Activated CD4-positive, CD25-positive, alpha-beta regulatory T cell treated with anti-CD3 and anti-CD28 coated beads, Interleukin-2, amount 50 U/mL, for 16 hours (primary cell): ENCODE data around the gene PARD6A.

Experiments
- DNase-seq: peaks from one replicate; pipeline ENCODE4 v3.0.0-alpha.2; 2020; ENCODE audit warnings: low read depth, low spot score

PARD6A gene

DNA sequence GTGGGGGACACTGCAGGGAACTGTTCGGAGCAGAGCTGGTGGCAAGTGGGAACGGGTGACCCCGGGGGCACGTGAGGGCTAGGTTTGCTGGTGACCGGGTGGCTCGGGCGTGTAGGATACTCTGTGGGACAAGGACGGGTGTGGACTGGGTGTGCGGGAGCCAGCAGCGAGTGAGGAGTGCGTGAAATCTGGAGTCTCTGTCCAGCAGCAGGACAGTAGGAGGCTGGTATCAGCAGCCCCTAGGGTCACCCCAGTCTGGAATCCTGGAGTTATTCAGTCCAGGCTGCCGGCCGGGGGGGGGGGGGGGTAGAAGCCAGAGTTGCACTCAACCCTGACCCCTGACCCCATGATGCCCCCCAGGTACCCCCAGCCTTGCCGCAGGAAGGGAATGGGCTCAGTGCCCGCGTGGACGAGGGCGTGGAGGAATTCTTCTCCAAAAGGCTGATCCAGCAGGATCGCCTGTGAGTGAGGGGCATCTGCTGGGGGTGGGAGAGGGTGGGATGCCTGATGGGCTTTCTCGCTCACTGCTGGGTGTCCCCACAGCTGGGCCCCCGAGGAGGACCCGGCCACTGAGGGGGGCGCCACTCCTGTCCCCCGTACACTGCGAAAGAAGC is 6.9 kb upstream of the PARD6A start:
- DNase-seq = no peak

DNA sequence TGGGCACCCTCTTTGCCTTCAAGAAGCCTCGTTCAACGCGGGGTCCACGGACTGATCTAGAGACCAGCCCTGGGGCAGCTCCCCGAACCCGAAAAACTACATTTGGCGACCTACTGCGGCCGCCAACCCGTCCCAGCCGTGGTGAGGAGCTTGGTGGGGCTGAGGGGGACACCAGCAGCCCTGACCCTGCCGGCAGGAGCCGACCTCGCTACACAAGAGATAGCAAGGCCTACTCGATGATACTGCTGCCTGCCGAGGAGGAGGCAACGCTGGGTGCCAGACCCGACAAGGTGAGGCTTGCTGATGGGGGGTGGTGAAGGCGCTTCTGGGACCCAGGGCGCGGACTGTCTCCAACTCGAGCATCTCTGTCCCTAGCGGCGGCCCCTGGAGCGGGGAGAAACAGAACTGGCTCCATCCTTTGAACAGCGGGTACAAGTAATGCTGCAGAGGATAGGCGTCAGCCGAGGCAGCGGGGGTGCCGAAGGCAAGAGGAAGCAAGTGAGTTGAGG is 6.3 kb upstream of the PARD6A start:
- DNase-seq = no peak

DNA sequence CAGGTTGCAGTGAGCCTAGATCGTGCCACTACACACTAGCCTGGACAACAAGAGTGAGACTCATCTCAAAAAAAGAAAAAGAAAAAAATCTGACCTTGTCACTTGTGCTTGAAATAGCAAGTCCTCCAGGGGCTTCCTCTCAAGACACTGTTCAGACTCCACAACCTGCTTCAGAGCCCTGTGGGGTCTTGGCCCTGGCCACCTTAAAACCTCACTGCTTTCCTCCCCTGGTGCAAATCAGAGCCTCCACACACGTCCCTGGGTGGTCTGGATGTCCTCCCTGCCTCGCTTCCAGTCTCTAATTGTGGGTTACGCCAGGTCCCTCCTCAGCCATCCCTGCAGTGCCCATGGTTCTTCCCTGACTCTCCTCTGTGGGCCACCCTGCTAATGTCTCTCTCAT is 5.4 kb upstream of the PARD6A start:
- DNase-seq = no peak

DNA sequence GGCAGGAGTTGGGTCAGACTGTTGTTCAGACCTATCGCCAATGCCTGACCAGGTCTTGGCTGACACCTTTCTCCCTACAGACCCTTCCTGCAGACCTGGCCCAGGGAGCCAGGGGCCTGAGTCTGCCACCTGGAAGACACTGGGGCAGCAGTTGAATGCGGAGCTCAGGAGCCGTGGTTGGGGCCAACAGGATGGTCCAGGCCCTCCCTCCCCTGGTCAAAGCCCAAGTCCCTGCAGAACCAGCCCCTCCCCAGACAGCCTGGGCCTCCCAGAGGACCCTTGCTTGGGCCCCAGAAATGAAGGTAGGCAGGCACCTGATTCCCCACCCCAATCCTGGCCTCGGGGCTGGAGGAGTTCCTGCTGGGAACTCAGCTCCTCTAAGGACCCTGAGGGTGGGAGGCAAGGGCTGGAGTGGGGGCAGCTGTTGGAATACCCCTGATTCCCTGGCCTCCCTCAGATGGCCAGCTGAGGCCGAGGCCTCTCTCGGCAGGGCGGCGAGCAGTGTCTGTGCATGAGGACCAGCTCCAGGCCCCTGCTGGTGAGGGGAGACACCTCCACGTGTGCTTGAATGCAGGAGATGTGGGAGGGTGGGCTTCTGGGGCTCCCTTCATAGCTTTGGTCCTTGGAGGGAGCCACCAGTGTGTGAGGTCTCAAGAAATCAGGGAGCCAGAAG is 4.3 kb upstream of the PARD6A start:
- DNase-seq = no peak

DNA sequence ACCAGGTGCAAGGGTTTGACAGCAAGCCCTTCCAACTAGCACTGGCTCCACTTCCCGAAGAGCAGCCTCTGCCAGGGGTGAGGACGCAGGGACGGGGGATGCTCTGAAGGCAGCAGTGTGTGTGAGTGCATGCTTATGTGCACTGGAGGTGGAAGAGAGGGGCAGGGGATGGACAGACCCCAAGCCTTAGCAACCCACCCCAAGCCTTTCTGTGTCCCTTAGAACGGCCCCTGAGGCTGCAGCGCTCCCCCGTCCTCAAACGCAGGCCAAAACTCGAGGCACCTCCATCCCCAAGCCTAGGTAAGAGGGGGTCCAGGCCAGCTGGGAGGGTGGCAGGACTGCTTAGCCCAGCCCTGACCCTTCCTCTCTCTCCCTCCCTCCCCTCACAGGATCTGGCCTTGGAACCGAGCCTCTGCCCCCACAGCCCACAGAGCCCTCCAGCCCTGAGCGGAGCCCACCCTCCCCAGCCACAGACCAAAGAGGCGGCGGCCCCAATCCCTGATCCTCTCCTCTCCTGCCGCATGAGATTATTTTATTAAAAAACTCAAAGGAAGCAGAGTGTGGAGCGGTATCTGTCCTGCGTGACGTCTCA is 3.6 kb upstream of the PARD6A start:
- no peak for DNase-seq

DNA sequence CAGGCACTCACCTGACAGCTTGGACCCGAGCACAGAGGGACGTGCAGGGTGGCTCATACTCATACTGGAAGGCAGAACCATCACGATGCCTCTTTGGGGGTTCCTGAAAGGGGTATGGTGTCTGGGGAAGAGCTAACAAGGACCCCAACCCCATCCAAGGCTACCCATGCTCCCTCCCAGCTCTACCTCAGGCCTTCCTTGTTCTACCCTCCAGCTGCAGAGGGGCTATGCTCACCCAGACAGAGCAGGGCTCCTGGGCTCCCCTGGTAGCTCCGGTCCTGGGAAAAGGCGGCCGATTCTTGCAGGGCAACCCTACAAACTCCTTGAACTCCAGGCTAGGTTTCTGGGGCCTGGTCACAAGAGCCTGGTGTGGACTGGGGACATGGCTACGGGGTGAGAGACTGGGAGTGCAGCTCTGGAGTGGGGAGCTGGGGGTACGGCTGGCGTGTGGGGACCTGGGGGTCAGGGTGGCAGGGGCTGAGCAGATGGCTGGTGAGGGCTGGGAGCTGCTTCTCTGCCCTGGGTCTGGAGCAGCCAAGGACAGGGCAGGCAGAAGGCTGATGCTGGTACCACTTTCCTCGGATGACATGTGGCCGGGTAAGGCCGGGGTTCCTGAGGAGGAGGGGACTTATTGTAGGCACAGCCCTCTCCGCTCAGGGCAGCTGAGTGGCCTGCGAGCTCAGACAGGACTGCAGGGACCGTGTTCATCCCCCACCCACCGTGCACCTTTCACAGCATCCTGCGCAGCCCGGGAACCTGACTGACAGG is 2.8 kb upstream of the PARD6A start:
- DNase-seq = no peak

DNA sequence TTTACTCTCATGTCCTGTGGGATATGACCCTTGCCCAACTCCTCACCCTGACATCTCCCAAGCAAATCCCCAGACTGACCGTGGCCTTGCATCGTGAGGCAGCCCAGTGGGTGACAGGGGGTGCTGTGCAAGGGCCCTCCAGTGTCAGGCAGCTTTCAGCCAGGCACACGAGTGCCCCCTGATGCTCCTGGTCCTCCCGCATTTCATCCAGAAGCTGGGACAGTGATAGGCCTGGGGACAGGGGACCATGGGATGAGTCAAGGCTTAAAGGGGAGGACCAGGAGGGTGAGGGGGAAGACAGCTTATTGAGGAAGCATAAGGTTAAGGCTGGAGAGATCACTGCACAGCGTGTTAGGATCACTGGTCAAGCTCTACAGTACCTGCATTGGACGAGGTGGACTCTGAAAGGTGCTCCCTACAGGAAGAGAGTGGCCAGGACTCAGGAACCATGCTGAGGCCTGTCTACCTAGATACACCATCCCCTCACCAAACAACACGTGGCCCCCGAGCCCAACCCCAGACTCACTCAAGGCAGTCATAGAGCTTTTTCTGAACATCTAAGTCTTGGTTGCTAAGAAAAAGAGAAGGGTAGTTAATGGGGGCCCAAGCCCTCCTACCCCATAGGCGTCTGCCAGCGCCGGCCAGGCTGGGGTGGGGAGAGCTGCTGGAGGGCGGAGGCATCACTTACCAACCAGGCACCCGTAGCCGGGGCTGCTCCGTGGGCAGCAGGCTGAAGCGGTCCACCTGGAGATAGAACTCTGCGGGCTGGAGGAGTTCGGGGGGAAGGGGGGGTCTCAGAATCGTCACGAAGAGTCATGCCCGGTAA is 1.7 kb upstream of the PARD6A start:
- no peak for DNase-seq

DNA sequence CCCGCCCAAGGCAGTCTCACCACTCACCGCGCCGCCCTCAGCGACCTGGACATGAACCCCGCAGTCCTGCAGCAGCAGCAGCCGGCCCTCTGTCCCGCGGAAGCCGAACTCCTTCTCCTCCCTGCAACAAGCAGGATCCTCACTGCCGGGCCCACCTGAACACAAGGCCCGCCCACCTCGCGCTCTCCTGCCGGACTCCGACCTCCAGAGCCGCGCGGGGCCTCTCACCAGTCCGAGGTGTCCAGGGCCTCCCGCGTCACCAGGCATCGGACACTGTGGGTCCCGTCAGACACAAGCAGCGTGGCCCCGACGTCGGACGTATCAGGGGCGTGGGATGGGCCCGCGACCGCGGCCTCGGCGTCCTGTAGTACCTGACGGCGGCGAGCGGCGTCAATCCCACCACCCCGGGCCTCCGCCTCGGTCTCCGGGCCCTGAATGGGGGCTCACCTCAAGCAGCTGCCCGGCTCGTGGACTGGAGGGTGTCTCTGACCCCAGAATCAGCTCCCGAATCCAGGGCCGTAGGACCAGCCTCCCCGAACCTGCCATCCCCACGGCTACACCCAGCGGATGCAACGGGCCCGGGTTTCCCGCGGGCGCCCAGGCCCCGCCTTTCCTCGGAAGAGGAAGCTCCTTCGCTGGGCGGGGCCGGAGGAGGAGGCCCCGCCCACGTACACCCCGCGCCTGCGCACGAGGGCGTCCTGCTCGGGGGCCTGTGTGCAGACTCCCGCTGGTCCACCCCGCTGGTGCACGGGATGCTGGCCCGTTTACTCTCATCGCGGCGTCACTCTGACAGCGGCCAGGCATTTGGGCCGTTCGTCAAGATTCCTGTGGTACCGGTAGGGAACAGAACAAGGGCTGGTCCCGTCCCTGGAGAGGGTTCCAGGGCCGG is 841 bp upstream of the PARD6A start, which contains the start of gene ACD:
Gene ACD (minus strand): TSS at position 586 of the 889 bp plus-strand sequence. CDS start 40 bp downstream, at position 546.
- peak; percentile 88 for DNase-seq

DNA sequence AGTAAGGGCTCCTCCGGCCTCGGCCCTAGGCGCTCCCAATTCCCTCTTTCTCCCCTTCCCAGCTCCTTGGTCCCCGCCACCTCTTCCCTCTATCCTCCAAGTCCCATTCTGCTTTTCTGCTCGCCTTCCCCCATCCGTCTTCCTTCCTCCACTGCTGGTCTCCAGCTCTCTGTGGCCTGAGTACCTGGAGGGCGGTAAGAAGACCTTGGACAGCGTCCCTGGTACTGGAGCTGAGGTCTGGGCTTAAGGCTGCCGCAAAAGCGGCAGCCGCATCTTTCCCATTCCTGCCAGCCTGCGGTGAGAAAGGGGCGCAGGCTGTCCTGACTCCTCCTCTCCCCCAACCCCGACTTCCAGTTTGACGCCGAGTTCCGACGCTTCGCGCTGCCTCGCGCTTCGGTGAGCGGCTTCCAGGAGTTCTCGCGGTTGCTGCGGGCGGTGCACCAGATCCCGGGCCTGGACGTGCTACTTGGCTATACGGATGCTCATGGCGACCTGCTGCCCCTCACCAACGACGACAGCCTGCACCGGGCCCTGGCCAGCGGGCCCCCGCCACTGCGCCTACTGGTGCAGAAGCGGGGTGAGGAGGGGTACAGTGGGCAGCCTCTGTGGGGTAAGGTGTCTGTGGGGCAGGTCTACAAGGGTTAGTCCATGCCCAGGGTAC is 471 bp downstream of the PARD6A start:
- no peak for DNase-seq

DNA sequence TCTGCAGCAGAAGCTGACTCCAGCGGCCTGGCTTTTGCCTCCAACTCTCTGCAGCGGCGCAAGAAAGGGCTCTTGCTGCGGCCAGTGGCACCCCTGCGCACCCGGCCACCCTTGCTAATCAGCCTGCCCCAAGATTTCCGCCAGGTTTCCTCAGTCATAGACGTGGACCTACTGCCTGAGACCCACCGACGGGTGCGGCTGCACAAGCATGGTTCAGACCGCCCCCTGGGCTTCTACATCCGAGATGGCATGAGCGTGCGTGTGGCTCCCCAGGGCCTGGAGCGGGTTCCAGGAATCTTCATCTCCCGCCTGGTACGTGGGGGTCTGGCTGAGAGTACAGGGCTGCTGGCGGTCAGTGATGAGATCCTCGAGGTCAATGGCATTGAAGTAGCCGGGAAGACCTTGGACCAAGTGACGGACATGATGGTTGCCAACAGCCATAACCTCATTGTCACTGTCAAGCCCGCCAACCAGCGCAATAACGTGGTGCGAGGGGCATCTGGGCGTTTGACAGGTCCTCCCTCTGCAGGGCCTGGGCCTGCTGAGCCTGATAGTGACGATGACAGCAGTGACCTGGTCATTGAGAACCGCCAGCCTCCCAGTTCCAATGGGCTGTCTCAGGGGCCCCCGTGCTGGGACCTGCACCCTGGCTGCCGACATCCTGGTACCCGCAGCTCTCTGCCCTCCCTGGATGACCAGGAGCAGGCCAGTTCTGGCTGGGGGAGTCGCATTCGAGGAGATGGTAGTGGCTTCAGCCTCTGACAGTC is 1.3 kb downstream of the PARD6A start:
- DNase-seq = no peak

DNA sequence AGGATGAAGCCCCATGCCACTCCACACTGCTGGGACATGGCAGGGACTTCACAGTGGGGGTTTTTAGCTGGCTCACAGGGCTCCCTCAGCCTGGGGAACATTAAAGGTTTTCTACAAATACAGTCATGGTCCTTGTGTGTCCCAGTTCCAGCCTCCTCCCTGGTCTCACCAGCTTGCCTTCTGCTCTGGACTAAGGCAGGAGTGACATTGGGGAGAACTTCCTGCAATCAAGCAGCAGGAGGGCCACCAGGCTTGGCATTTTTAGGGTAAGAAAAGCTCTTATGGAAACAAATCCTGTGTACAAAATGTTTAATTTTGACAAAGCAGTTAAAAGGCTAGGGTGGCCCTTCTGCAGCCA is 1.9 kb downstream of the PARD6A start:
- DNase-seq = no peak

DNA sequence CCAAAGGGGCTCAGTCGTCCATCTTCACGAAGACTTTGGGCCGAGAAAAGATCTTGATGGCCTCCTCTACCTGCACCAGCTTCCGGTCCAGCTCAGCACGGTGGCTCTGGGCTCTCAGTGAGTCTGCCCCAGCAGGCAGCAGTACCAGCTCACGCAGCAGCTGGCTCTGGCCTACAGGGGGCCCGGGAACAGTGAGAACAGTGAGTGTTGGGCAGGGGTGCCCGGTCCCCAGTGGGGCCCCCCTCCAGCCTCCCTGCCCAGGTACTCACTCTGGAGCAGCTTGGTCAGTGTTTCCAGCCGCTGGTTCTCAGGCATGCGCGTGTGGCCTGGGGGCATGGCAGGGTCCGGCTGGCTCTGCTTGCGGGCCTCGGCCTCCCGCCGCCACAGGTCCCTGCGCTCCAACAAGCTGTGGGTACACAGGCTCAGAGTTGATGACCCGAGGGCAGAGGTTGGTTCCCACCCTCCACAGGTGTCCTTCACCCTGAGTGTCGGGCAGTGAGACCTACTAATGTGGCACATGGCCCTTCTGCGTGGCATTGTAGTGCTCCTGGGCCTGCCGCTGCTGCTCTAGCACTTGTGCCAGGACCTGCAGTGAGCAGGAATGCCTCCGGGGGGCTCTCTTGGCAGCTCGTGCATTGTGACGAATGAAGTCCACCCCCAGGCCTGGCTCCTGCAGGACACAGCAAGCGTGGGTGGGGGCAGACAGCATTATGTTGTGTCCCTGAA is 2.6 kb downstream of the PARD6A start:
- no peak for DNase-seq

DNA sequence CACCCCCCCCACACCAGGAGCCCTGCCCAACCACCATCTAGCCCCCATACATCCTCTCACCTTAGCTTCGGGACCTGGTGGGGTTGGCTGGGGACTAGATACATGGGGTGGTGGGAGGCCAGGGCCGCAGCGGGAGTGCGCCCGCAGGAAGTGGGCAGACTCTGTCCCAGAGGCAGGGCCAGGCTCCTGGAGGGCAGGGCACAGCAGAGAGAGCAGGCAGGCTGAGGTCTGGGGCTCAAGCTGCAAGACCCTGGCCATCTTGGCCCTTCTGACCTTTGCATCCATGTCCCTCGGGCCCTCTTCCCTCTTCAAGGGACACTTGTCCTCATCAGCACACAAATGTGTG is 3.1 kb downstream of the PARD6A start:
- no peak for DNase-seq

DNA sequence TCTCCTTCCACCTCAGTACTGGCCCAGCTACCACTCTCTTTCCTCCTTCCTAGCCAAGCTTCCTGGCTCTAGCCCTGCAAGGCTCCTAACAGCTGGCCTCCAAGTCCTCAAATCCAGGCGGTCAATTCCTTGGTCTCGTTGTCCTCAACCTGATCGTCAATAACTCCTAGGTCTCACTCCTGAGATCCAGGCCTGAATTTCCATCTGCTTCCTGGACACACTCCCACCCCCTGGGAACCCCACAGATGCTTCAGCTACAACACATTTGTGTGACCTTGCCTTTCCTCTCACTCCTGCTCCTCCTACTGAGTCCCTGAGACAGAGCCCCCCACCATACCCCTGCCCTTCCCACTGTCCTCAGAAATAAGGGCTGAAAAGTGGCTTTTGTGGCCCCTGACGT is 3.5 kb downstream of the PARD6A start:
- DNase-seq = no peak

DNA sequence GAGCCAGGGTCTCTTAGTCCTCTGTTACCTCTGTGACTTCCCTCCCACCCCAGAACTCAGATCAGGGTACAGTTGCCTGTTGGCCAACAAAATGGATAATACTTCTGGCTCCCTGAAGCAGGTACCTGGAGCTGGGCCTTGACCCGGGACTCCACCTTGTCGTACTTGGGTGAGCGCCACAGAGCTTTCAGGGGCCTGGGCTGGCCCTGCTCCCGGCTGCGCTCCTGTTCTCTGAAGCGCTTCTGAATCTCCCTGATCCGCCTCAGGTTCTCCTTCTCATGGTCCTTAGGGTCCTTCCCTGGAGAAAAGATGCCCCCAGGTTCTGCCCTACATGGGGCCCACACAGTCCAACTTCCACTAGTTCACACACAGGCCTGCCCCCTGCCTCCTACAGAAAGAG is 4.1 kb downstream of the PARD6A start:
- DNase-seq = no peak

DNA sequence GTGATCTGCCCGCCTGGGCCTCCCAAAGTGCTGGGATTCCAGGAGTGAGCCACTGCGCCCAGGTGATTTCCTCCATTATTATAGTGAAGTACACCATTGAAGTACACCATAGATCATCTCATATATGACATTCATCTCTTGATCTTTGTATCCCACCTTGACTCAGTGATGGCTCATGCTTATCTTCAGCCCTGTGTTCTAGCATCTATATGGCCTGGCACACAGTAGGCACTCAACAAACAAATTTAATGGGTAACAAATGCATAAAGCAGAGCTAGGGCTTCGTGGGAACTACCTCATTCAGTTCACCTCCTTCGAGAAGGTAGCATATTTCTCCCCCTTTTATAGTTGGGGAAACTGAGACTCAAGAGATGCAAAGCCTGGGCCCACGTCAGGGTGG is 4.8 kb downstream of the PARD6A start:
- no peak for DNase-seq

DNA sequence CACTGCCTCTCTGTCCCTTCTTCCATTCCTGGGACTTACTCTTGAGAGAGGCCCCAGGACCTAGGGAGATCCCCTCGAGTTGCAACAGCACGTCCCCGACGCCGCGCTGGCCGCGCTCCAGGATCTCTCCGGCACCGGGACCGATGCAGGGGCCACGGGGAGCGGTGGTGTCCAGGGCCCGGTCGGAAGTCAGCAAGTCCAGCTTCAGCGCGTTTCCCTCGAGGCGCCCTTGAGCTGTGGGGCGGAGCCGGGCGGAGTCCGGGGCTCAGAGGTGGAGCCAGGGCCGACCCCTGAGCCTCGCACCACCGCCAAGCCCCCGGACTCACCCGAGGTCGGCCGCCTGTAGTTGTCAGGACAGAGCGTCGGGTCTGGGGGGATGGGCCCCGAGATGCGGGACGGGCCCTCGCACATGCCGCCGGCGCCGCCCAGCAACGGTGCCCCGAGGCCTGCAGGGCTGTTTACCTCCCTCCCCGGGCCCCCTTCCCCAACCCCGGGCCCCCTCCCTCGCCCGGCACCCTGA is 5.3 kb downstream of the PARD6A start:
- no peak for DNase-seq
